Skin epidermis (tissue), 12 donors: ENCODE measurements around the gene CYCS.
"Not testable (repeated sequence)": the region's sequence is repeated elsewhere in the genome, so short reads cannot be mapped to it uniquely, and the experiment has no call there.

Experiments
- H3K27ac ChIP-seq, 21 experiments: fragments of 200-600 bp; sonication (generic) in 11 of 21; one replicate each; pipeline ENCODE4 v1.5.0; 2020; ENCODE audit warnings: mild to moderate bottlenecking in 3 of 21, inconsistent platforms in 2 of 21, moderate library complexity in 2 of 21
- H3K4me3 ChIP-seq, 7 experiments: fragments of 200-600 bp; sonication (generic) in 2 of 7; one replicate each; pipeline ENCODE4 v1.5.0; 2020; ENCODE audit warnings: inconsistent platforms in 2 of 7, mild to moderate bottlenecking in 2 of 7, moderate library complexity in 1 of 7

The CYCS gene

DNA sequence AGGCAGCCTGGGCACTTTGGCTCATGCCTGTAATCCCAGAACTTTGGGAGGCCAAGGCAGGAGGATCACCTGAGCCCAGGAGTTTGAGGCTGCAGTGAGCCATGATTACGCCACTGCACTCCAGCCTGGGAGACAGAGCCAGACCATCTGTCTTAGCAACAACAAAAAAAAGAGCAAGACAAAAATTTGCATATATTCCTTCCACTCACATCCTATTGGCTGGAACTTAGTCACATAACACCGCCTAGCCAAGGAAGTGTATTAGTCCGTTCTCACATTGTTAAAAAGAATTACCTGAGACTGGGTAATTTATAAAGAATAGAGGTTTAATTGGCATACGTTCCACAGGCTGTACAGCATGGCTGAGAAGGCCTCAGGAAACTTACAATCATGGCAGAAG lies 43.0 kb downstream of the CYCS start:
- H3K4me3 ChIP-seq, H3K27ac ChIP-seq: not testable (repeated sequence)

DNA sequence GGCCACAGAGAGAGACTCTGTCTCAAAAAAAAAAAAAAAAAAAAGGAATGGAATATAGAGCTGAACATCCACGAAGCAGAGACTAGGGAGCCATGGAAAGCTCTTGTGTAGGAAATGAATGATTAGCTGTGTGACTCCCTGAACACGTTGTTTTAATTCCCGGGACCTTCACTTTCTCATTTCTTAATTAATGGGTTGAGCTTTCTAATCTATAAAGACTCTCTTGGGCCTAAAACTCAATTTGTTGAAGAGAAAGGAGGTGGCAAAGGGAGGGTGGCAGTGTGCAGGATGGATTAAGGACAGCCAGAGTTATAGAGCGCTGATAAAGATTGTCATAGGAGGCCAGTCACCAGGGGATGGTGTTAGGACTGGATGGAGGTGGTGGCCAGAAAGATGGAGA lies 48.0 kb downstream of the CYCS start:
- H3K27ac ChIP-seq, result no peak overlapping the region
- no peak overlapping the region for H3K4me3 ChIP-seq

DNA sequence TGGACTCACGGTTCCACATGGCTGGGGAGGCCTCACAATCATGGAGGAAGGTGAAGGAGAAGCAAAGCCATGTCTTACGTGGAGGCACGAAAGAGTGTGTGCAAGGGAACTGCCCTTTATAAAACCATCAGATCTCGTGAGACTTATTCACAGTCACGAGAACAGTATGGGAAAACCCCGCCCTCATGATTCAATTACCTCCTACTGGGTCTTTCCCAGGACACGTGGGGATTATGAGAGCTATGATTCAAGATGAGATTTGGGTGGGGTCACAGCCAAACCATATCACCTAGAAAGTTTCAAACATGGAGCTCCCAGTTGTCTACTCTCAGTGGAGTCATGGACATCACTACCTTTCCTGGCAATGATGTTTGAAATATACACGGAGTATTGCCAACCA lies 49.6 kb downstream of the CYCS start:
- no peak overlapping the region for H3K27ac ChIP-seq
- no peak overlapping the region for H3K4me3 ChIP-seq

DNA sequence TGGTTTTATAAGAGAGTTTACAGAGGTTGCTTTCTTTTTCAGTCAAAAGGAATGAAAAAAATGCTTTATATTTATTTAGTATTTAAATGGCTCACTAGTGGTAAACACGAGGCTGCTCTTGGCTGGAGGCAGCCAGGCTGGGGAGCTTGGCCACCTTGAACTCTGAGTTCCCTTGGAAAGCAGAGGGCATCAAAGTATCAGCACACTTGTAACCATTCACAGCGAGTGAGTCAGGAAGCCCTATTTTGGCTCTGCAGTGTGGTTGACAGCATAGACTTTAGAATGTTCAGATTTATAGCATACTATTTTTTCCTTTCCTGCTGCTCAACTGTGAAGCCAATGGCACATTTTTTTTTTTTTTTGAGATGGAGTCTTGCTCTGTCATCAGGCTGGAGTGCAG lies 51.6 kb downstream of the CYCS start:
- Histone ChIP-seq H3K4me3 (no peak overlapping the region), H3K27ac (no peak overlapping the region)
